GM11168 (cell line): ENCODE data around the gene TCAF1.
"Not testable (repeated sequence)": the region's sequence is repeated elsewhere in the genome, so short reads cannot be mapped to it uniquely, and the experiment has no call there.

ENCODE experiments used
- in situ Hi-C: fragments of 300-500 bp; cut with MboI; formaldehyde crosslinking; loops from one replicate; pipeline ENCODE4 v1.12.0; 2022; ENCODE audit warnings: low sequenced_read_pairs; ENCODE audit not compliant: unreplicated experiment

TCAF1 gene

DNA sequence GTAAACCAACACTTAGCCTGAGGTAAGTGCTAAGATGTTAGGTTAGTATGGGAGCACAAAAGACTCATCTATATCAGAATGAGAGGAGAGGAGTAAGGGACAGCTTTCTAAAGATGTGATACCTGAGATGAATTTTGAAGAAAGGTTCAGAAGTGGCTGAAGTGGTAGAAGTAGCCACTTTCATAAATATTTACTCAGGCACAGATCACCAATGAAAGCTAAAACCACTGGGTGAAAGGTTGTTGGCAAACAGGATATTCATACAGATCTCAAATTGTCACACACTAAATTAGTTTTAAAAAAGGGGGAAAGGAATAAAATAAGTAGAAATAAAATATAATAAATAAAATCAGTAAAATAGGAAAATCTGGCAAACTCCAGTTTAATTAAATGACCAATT lies 30.4 kb downstream of the TCAF1 start:
- in situ Hi-C loops: not testable (repeated sequence)

- in situ Hi-C loops: not testable (repeated sequence)
Measured at GRCh38 chr7:143857994-143858393, 44.0 kb downstream of the TCAF1 start.

- in situ Hi-C loops: not testable (repeated sequence)
Measured at GRCh38 chr7:143855443-143855842, 46.5 kb downstream of the TCAF1 start.

GRCh38 chr7:143850682-143851081 lies 51.3 kb downstream of the TCAF1 start:
- in situ Hi-C loops: no loop called here

DNA sequence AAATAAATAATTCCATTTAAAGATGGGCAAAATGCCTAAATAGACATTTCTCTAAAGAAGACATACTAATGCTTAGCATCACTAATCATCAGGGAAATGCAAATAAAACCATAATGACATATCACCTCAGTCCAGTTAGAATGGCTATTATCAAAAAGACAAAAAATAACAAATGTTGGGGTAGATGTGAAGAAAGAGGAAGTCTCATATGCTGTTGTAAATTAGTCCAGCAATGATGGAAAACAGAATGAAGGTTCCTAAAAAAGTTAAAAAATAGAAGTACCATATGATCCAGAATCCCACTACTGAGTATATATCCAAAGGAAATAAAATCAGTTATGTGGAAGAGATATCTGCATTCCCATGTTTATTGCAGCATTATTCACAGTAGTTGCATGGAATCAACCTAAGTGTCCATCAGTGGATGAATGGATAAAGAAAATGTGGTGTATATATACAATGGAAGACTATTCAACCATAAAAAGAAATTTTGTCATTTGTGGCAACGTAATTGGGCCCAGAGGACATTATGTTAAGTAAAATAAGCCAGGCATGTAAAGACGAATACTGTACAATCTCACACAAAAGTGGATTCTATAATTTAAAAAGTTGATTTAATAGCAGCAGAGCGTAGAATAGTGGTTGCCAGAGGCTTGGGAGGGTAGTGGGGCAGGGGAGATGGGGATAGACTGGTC lies 52.0 kb downstream of the TCAF1 start:
- in situ Hi-C loops: no loop called here

DNA sequence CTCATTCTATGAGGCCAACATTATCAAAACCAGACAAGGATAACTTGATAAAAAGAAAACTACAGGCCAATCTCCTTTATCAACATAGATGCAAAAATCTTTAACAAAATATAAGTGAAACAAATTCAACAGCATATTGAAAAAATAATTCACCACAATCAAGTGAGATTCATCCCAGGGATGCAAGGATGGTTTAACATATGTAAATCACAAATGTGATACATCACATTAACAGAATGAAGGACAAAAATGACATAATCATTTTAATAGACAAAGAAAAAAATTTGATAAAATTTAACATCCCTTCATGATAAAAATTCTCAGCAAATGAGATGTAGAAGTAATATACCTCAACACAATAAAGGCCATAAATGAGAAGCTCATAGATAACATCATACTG lies 53.8 kb downstream of the TCAF1 start:
- in situ Hi-C loops: no loop called here

DNA sequence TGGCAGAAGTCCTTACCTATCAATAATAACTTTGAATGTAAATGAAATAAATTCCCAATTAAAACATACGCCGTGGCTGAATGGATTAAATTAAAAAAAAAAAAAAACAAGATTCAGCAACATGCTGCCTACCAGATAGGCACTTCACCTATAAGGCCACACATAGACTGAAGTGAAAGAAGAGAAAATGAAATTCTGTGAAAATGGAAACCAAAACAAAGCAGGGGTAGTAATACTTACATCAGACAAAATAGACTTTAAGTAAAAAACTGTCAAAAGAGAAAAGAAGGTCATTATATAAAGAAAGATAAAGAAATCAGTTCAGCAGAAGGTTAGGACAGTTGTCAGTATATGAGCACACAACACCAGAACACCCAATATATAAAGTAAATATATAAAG lies 55.3 kb downstream of the TCAF1 start:
- in situ Hi-C loops: no loop called here

DNA sequence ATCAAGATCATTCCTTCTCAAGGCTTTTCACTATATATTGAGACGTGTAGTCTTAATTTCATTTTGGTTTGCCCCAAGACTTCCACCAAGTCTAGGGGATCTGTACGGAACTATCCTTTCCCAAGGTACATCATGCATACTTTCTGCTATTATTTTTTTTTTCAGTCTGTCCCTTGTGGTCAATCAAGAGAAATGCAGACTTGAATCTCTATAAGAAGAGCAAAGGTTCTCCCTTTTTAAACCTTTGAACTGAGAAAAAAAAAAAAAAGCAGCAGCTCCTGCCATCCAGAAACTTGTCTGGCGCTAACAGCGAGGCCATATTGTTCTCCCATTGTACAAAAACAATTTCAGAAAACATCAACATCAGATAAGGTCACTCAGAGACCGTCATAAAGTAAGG lies 60.3 kb downstream of the TCAF1 start:
- in situ Hi-C loops: not testable (repeated sequence)

GRCh38 chr7:143840062-143840461 lies 61.9 kb downstream of the TCAF1 start:
- in situ Hi-C loops: not testable (repeated sequence)

DNA sequence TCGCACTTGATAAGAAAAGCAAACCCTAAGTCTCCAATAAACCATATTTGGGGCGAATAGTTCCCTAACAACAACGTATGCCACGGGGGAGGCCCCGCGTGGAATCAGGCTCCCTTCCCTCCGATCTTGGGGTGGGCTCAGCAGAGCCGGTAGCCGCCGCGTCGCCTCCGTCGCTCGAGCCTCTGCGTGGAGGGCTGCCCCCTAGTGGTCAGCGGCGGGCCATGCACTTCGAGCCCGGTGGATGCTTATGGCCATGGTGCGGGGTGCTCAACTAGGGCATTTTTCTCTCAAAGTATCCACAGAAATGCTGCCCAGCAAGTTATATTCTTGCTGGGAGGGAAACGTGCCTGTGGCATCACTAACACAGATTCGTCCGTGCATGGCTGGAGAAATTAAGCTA lies 64.8 kb downstream of the TCAF1 start:
- in situ Hi-C loops: not testable (repeated sequence)

GRCh38 chr7:143836622-143837021 lies 65.4 kb downstream of the TCAF1 start:
- in situ Hi-C loops: not testable (repeated sequence)

- in situ Hi-C loops: not testable (repeated sequence)
Measured at GRCh38 chr7:143836088-143836487, 65.9 kb downstream of the TCAF1 start.

DNA sequence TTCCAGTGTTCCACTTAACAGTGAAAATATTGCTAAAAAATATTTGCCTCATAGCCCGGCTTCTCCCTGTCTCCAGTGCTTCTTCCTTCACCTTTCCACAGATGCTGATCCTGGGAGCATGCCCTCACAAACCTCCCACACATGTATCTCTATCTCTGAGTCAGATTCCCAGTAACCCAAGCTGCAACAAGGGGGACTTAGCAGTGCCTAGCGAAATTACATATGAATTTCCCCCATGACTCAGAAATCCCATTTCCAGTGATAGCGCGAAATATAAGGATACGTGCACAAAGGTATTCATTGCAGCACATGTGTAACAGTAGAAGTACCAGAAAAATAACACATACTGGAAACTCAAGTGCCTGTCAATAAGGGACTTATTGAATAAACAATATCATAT lies 75.4 kb downstream of the TCAF1 start:
- in situ Hi-C loops: not testable (repeated sequence)

DNA sequence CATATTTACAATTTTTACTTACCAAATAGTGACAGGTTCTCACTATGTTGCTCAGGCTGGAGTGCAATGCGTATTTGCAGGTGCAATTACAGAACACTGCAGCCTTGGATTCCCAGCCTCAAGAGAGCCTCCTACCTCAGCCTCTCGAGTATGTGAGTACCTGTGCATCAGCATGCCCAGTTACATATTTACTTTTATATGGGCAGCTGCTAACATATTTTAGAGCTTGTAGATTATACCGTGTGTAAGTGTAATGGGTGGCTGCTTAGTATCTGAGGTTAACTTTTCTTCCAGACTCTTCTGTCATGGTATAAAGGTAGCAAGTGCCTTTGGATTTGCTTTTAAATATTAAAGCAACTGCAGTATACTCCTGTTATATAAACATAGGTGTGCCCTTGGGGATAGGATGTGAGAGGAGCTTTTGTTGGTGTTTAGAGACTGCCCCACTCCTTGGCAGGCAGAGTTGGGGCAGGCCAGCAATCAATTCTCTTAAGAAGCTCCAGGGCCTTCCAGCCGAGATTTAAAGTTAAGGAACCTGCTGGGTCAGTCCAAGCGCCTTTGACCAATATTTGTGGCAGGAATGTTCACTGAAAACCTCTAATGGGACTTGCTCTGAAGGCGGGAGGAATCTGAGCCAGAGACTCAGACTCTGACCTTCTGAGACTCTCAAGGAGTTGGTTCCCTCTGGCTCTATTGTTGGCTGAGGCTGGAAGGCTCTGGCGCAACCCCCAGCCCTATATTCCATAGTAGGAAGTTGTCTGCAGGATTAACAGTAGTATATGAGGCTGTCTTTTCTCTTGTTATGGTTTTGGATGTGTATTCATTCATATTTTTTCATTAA lies 77.5 kb downstream of the TCAF1 start:
- in situ Hi-C loops: not testable (repeated sequence)

- in situ Hi-C loops: not testable (repeated sequence)
Measured at GRCh38 chr7:143823634-143824294, 78.2 kb downstream of the TCAF1 start.

GRCh38 chr7:143821392-143822277 lies 80.3 kb downstream of the TCAF1 start:
- in situ Hi-C loops: not testable (repeated sequence)

- in situ Hi-C loops: not testable (repeated sequence)
Measured at GRCh38 chr7:143817873-143818272, 84.1 kb downstream of the TCAF1 start.

DNA sequence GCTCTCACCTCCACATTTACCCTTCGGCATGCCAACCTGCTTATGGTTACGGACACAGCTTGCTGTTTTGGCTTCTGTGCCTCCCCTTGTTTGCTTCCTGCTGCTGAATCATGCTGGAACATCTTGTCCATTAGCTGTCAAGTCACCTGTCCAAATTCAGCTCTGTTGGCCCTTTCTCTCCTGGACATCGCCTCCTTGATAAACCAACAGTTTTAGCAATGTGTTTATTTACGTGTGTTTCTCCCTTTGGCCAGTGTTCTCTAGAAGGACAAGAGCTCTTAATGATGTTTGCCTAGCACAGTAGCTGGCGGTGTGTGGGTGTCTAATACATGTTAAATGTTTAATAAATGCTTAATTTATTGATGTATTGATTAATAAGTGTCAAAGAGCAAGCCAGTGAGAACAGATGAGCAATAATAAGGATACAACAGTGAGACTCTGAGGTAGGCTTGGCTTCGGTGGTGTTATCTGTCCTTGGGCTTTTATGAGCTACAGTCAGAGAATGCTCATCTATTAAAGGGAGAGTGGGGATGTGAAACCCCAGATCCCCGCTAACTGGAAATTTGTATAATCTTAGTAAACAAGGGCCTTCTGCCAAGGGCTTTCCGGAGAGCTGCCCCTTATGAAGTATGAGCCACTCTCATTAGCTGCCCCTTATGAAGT lies 85.4 kb downstream of the TCAF1 start:
- in situ Hi-C loops: not testable (repeated sequence)

- in situ Hi-C loops: not testable (repeated sequence)
Measured at GRCh38 chr7:143810639-143811038, 91.3 kb downstream of the TCAF1 start.

DNA sequence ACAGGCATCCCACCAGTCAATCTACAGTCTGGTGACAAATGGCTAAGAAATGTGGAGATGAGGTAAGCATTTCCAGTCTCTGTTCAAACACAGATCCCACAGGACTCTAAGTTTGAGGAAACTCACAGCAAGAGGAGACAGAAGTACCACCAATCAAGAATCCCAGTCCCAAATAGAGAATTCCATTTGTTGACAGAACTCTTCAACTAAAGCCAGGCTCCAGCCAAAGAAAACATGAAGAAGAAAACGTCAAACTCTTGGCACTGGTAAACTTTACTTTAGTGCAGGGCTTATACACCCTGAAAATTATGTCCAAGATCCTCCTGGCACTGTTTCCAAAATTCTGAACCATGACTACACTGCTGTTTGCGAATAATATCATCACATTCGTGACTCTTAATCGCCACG lies 95.3 kb downstream of the TCAF1 start:
- in situ Hi-C loops: not testable (repeated sequence)
